ENCODE measurements around the gene UNC80. TPM values are rescaled to one million over a fixed set of nuclear protein-coding genes. Genes with fewer than 3 reads are reported as not detected.

Gene UNC80
- total RNA-seq, 1 experiment from 2014 or later = not detected

- Histone ChIP-seq H3K9me2 (replicated peaks; ENCODE audit: low read length) (no peaks in the 10 kb centered on the region), H3F3A (ENCODE audit: low read length, unreplicated experiment) (no peaks in the 10 kb centered on the region), H4K20me1 (ENCODE audit: low read length) (no peaks in the 10 kb centered on the region), H3K79me2 (ENCODE audit: low read length) (no peaks in the 10 kb centered on the region), H3K27me3 (ENCODE audit: low read length) (no peaks in the 10 kb centered on the region), H3K9ac (ENCODE audit: low read length) (no peak overlapping the region), H3K4me3 (ENCODE audit: low read length) (no peak overlapping the region), H3K27ac (ENCODE audit: low read length) (no peak overlapping the region), H2AFZ (ENCODE audit: low read length) (no peak overlapping the region), H3K4me2 (ENCODE audit: low read length) (no peak overlapping the region), H3K36me3 (ENCODE audit: low read depth, low read length) (peaks cover 42% of the 10 kb centered on the region), H3K4me1 (ENCODE audit: insufficient read depth, low read length) (no peaks in the 10 kb centered on the region), H3K9me3 (ENCODE audit: low read length) (no peaks in the 10 kb centered on the region)
- no peak for ATAC-seq
- POLR2A ChIA-PET (ENCODE audit: unreplicated experiment) = no interaction called here
- no TSS peak for BruUV-seq (replicated peaks)
- CTCF ChIA-PET = no interaction called here
- intact Hi-C loops (cut with micrococcal nuclease) = no loop called here
- DNase-seq = no peak
- TF ChIP-seq, protein P1, sequence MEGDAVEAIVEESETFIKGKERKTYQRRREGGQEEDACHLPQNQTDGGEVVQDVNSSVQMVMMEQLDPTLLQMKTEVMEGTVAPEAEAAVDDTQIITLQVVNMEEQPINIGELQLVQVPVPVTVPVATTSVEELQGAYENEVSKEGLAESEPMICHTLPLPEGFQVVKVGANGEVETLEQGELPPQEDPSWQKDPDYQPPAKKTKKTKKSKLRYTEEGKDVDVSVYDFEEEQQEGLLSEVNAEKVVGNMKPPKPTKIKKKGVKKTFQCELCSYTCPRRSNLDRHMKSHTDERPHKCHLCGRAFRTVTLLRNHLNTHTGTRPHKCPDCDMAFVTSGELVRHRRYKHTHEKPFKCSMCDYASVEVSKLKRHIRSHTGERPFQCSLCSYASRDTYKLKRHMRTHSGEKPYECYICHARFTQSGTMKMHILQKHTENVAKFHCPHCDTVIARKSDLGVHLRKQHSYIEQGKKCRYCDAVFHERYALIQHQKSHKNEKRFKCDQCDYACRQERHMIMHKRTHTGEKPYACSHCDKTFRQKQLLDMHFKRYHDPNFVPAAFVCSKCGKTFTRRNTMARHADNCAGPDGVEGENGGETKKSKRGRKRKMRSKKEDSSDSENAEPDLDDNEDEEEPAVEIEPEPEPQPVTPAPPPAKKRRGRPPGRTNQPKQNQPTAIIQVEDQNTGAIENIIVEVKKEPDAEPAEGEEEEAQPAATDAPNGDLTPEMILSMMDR (conservative IDR thresholded peaks at IDR 0.05; ENCODE audit: low read depth, low read length) = no peak
- TF ChIP-seq EZH2phosphoT487 (IDR thresholded peaks at IDR 0.05; ENCODE audit: borderline replicate concordance, low read length) (no peak), EZH2 (IDR thresholded peaks at IDR 0.05; ENCODE audit: low read length, unreplicated experiment) (no peak)
Observed at GRCh38 chr2:210022824-210023223, 251.2 kb downstream of the UNC80 start.

GRCh38 chr2:210027608-210028007 is 256.0 kb downstream of the UNC80 start:
- Histone ChIP-seq H3K9me3 (ENCODE audit: low read length) (no peaks in the 10 kb centered on the region), H3K36me3 (ENCODE audit: low read depth, low read length) (peaks cover 12% of the 10 kb centered on the region), H2AFZ (ENCODE audit: low read length) (no peak overlapping the region), H3K9me2 (replicated peaks; ENCODE audit: low read length) (no peaks in the 10 kb centered on the region), H3K9ac (ENCODE audit: low read length) (no peak overlapping the region), H4K20me1 (ENCODE audit: low read length) (no peaks in the 10 kb centered on the region), H3K4me2 (ENCODE audit: low read length) (no peak overlapping the region), H3K79me2 (ENCODE audit: low read length) (no peaks in the 10 kb centered on the region), H3F3A (ENCODE audit: low read length, unreplicated experiment) (no peaks in the 10 kb centered on the region), H3K4me1 (ENCODE audit: insufficient read depth, low read length) (no peaks in the 10 kb centered on the region), H3K27me3 (ENCODE audit: low read length) (no peaks in the 10 kb centered on the region), H3K4me3 (ENCODE audit: low read length) (no peak overlapping the region), H3K27ac (ENCODE audit: low read length) (no peak overlapping the region)
- BruUV-seq (replicated peaks) = no TSS peak
- CTCF ChIA-PET = no interaction called here
- DNase-seq (no peak), ATAC-seq (no peak)
- intact Hi-C loops (cut with micrococcal nuclease) = no loop called here
- TF ChIP-seq EZH2phosphoT487 (IDR thresholded peaks at IDR 0.05; ENCODE audit: borderline replicate concordance, low read length) = no peak
- TF ChIP-seq, protein P1 (conservative IDR thresholded peaks at IDR 0.05; ENCODE audit: low read depth, low read length) = no peak
- TF ChIP-seq EZH2 (IDR thresholded peaks at IDR 0.05; ENCODE audit: low read length, unreplicated experiment) = no peak
- POLR2A ChIA-PET (ENCODE audit: unreplicated experiment) = no interaction called here

- no TSS peak for BruUV-seq (replicated peaks)
- Histone ChIP-seq H3K9me2 (replicated peaks; ENCODE audit: low read length) (no peaks in the 10 kb centered on the region), H3K4me1 (ENCODE audit: insufficient read depth, low read length) (no peaks in the 10 kb centered on the region), H3K79me2 (ENCODE audit: low read length) (no peaks in the 10 kb centered on the region), H3K9ac (ENCODE audit: low read length) (no peak overlapping the region), H3K4me2 (ENCODE audit: low read length) (no peak overlapping the region), H3K27me3 (ENCODE audit: low read length) (no peaks in the 10 kb centered on the region), H3K27ac (ENCODE audit: low read length) (no peak overlapping the region), H3F3A (ENCODE audit: low read length, unreplicated experiment) (no peaks in the 10 kb centered on the region), H3K4me3 (ENCODE audit: low read length) (no peak overlapping the region), H2AFZ (ENCODE audit: low read length) (no peak overlapping the region), H3K9me3 (ENCODE audit: low read length) (no peaks in the 10 kb centered on the region), H3K36me3 (ENCODE audit: low read depth, low read length) (peaks cover 8% of the 10 kb centered on the region), H4K20me1 (ENCODE audit: low read length) (no peaks in the 10 kb centered on the region)
- ChIA-PET CTCF (no interaction called here), POLR2A (ENCODE audit: unreplicated experiment) (no interaction called here)
- DNase-seq (no peak), ATAC-seq (no peak)
- intact Hi-C loops (cut with micrococcal nuclease) = no loop called here
- TF ChIP-seq EZH2phosphoT487 (IDR thresholded peaks at IDR 0.05; ENCODE audit: borderline replicate concordance, low read length) = no peak
- no peak for TF ChIP-seq EZH2 (IDR thresholded peaks at IDR 0.05; ENCODE audit: low read length, unreplicated experiment)
- TF ChIP-seq, protein P1 (conservative IDR thresholded peaks at IDR 0.05; ENCODE audit: low read depth, low read length) = no peak
Observed at GRCh38 chr2:210028178-210028577, 256.5 kb downstream of the UNC80 start.
